ENCODE results near the gene HMGB2. TPM values are rescaled to one million over a fixed set of nuclear protein-coding genes. Genes with fewer than 3 reads are reported as not detected.
A peak's percentile ranks its signal among the peaks of the same experiment; 100 is the strongest.

Gene HMGB2
- total and polyA plus RNA-seq, 7 donors, result 12.3 to 30.2 (median 22.2) TPM

DNA sequence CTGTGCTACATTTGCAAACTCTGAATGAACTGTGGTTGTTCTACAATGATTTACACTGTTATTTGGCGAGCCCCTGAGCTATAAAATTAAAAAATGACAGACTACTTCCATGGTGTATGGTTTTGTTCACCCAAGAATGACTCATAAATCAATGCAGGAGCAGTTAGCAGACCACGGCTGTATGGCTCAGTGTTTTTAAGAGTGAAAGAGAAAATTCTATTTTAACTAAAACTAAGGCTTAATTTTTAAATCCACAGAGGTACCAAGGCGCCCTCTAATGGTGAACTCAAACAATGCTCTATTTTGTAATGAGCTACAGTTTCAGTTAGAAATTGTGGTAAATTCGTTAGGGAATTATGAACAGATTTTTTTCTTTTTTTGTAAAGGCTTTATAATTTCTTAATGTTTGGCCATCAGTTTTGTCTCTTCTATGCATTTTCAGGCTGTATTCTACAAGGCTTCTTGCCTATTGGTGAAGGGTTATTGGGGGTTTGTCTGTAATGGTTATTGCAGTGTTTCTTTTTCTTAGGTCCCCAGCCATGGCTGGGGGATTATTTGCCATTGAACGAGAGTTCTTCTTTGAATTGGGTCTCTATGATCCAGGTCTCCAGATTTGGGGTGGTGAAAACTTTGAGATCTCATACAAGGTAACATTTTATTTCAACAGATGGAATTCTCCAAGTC, 32.5 kb downstream of the HMGB2 start:
- intact Hi-C loops (cut with DNase I), result loop anchor here (2.0 to 5.0 kb wide), 2 partner anchors 287 to 289 kb away; no protein-coding TSS in a partner anchor
- Histone ChIP-seq H3K27ac (no peak overlapping the region), H3K4me3 (no peak overlapping the region), H3K4me1 (no peaks in the 10 kb centered on the region), H3K36me3 (ENCODE audit: insufficient read depth in 1 of 2, low read depth in 1 of 2) (no peaks in the 10 kb centered on the region), H3K9me3 (peaks cover 5% of the 10 kb centered on the region), H3K27me3 (ENCODE audit: insufficient read depth in 3 of 3, low read length in 2 of 3) (no peaks in the 10 kb centered on the region)
- WGBS, 3 donors, result 36 to 46% (median 37%) methylated on average over 5 of the region's 5 CpGs
- no peak for ATAC-seq
- peak; percentile 66 for TF ChIP-seq CTCF (IDR thresholded peaks at IDR 0.05)
- DNase-seq, result no peak

DNA sequence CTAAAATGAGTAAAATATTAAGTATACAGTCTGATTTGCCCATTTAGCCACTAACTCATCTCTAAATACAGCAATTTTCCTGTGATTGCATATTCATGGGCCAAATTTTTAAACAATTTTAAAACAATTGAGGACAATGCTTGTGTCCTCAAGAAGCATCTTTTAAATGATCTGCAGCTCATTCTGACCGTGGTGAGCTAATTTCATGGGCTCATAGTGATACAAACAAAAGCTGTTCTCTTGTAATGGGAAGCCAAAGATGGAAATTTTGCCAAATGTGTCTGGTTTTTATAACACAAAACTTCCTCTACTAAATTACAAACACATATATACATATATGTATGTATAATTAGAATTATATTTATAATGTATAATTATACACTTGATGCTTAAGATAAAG, 39.7 kb downstream of the HMGB2 start:
- Histone ChIP-seq H3K27ac (no peak overlapping the region), H3K4me3 (no peak overlapping the region)
- intact Hi-C loops (cut with DNase I), result no loop called here

GRCh38 chr4:173293663-173294062, 40.5 kb downstream of the HMGB2 start:
- 67 to 77% (median 72%) methylated on average over 7 of the region's 7 CpGs for WGBS, 3 donors
- no peak for TF ChIP-seq CTCF (IDR thresholded peaks at IDR 0.05)
- Histone ChIP-seq H3K9me3 (no peaks in the 10 kb centered on the region), H3K4me1 (no peaks in the 10 kb centered on the region), H3K27ac (no peak overlapping the region), H3K36me3 (ENCODE audit: insufficient read depth in 1 of 2, low read depth in 1 of 2) (no peaks in the 10 kb centered on the region), H3K27me3 (ENCODE audit: insufficient read depth in 3 of 3, low read length in 2 of 3) (no peaks in the 10 kb centered on the region), H3K4me3 (no peak overlapping the region)
- intact Hi-C loops (cut with DNase I), result no loop called here
- ATAC-seq (no peak), DNase-seq (no peak)

More for the DNA sequence above, 39.7 kb downstream of the HMGB2 start:
- Histone ChIP-seq H3K9me3 (no peaks in the 10 kb centered on the region), H3K4me1 (no peaks in the 10 kb centered on the region), H3K27me3 (ENCODE audit: insufficient read depth in 3 of 3, low read length in 2 of 3) (no peaks in the 10 kb centered on the region), H3K36me3 (ENCODE audit: insufficient read depth in 1 of 2, low read depth in 1 of 2) (no peaks in the 10 kb centered on the region)
- 33 to 52% (median 35%) methylated on average over 1 of the region's 1 CpG for WGBS, 3 donors
- ATAC-seq, result no peak
- DNase-seq, result no peak
- TF ChIP-seq CTCF (IDR thresholded peaks at IDR 0.05), result no peak

DNA sequence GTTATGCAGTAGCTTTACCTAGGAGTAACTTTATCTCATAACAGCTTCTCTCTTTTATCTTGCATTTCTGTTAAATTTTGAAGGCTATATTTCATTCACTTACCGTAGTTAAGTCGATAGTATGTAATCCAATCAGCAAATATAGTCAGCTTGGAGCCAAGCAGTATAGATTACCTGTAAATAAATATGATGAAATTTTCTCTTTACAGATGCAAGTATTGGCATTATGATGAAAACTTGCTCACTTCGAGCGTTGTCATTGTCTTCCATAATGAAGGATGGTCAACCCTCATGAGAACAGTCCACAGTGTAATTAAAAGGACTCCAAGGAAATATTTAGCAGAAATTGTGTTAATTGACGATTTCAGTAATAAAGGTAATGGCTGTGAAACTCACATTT, 42.3 kb downstream of the HMGB2 start:
- 92 to 96% (median 93%) methylated on average over 5 of the region's 5 CpGs for WGBS, 3 donors
- no peaks in the 10 kb centered on the region for H3K27me3 ChIP-seq (ENCODE audit: insufficient read depth in 3 of 3, low read length in 2 of 3)
- no peaks in the 10 kb centered on the region for H3K36me3 ChIP-seq (ENCODE audit: insufficient read depth in 1 of 2, low read depth in 1 of 2)
- ATAC-seq (no peak), DNase-seq (no peak)
- no peak overlapping the region for H3K4me3 ChIP-seq
- no peak for TF ChIP-seq CTCF (IDR thresholded peaks at IDR 0.05)
- no peaks in the 10 kb centered on the region for H3K4me1 ChIP-seq
- no peaks in the 10 kb centered on the region for H3K9me3 ChIP-seq
- intact Hi-C loops (cut with DNase I), result no loop called here
- H3K27ac ChIP-seq, result no peak overlapping the region

DNA sequence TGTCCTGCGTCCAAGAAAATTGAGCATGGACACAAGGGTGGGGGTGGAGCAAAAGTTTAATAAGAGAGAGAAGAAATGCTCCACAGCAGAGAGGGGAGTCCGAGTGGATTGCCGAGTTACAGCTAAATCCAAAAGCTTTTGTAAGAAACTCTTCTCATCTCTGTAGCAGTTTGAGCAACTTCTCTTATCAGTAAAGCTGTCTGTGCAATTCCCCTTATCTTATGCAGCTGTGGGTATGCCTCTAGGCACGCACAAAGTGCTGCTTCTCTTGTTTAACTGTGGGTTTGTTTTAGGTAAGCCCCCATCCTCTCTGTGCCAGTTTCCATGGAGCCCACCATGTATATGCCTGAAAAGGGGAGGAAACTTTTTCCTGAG, 44.8 kb downstream of the HMGB2 start:
- no peak for TF ChIP-seq CTCF (IDR thresholded peaks at IDR 0.05)
- no peaks in the 10 kb centered on the region for H3K4me1 ChIP-seq
- intact Hi-C loops (cut with DNase I), result no loop called here
- H3K36me3 ChIP-seq (ENCODE audit: insufficient read depth in 1 of 2, low read depth in 1 of 2), result no peaks in the 10 kb centered on the region
- no peak overlapping the region for H3K27ac ChIP-seq
- ATAC-seq (no peak), DNase-seq (no peak)
- H3K27me3 ChIP-seq (ENCODE audit: insufficient read depth in 3 of 3, low read length in 2 of 3), result no peaks in the 10 kb centered on the region
- peaks cover 18% of the 10 kb centered on the region for H3K9me3 ChIP-seq
- no peak overlapping the region for H3K4me3 ChIP-seq
- WGBS, 3 donors, result 82 to 87% (median 87%) methylated on average over 4 of the region's 4 CpGs
